ENCODE data around the gene PCK2.

The PCK2 gene

GRCh38 chr14:24060984-24061913, 32.9 kb upstream of the PCK2 start:
- no peak for DNase-seq (ENCODE audit: low read depth in 2 of 2)

DNA sequence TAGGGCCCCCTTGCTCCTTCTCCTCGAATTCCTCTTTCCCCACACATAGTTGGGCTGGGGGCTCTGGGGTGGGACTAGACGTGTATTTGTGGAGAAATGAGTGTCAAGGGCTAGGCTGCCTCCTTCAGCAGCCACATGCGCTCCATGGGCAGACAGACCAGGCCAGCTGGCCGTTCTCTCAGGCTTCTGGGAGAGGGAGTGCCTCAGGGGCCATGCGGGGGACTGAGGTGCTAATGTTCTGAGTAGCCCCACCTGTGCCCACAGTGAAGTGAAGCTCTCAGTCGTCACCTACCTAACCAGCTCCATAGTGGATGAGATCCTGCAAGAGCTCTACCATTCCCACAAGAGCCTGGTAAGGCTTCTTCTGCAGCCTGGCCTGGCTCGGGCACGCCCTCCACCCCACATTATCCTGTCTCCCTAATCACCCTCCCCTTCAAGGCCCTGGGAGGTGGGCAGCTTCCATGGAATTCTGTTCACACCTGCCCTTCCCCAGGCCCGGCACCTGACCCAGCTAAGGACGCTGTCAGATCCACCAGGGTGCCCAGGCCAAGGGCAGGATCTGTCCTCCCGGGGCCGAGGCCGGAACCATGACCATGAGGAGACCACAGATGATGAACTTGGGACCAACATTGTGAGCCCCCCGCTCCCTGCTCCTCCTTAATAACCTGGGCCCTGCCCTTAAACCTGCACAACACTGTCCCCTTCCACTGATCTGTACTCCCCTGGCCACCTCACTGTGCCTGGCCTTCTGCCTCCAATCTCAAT, 31.7 kb upstream of the PCK2 start:
- no peak for DNase-seq (ENCODE audit: low read depth in 2 of 2)

DNA sequence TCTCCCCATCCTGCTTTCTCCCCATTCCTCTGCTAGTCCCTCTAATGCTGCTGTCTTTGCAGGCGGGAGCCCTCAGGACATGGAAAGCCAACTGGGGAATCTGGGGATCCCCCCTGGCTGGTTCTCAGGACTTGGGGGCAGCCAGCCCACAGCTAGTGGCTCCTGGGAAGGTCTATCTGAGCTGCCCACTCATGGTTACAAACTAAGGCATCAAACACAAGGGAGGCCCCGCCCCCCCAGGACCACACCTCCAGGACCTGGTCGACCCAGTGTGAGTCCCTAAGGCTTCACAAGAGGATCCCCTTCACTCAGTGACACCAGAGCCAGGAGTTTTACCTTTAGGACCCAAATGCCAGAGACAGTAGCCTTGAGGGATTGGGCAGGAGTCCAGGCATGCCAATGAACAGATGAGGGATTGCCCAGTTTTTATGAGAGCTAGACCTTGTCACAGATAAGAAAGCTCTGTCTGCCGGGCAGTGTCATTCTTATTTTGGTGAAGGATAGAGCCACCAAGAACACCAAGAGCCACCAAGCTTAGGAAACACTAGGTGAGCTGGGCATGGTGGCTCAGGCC, 30.8 kb upstream of the PCK2 start:
- no peak for DNase-seq (ENCODE audit: low read depth in 2 of 2)

GRCh38 chr14:24064091-24064795, 29.9 kb upstream of the PCK2 start:
- DNase-seq (ENCODE audit: low read depth in 2 of 2), result no peak

- DNase-seq (ENCODE audit: low read depth in 2 of 2), result no peak
Observed at GRCh38 chr14:24064856-24065255, 29.3 kb upstream of the PCK2 start.

GRCh38 chr14:24065408-24065807, 28.7 kb upstream of the PCK2 start:
- DNase-seq (ENCODE audit: low read depth in 2 of 2), result no peak

- DNase-seq (ENCODE audit: low read depth in 2 of 2), result no peak
Observed at GRCh38 chr14:24066496-24067132, 27.5 kb upstream of the PCK2 start.

DNA sequence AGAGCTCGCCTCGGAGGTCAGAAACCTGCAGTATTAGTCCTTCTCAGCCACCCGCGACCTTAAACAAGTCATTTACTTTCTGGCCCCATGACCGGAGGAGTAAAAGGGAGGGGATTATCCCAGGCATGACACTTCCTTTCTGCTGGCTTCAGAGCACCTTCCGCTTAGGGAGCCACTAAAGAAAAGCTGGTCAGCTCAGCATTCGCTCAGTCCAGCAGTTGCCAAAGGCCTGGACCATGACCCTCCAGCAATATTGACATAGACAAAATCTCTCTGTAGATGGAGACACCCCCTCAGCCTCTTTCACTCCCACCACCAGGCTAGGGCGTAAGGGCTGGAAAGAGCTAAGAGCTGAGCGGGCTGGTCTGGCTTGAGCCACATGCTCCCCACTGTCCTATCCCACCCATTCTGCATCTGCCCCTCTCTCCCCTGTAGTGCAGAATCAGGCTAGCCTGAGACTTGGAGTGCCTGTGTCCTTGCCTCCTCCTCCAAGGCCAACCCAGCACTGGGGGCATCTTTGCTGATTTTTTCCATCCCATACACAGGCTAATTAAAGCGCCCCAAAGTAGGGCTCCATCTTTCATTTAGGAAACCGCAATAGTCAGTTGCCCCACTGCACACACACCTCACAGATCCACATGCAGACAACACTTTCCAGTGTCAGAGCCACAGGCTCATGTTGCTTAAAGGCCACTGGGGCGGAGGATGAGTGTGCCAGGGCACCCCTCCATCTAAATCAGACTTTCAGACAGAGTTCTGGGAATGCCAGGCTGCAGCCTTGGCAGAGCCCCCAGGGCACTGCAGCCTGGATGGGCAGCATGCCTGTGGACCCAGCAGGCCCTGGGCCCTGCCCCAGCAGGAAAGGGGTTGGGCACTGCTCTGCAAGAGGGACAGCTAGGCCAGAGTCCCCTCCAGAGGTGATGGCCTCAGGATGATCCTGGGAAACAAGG, 26.7 kb upstream of the PCK2 start:
- DNase-seq (ENCODE audit: low read depth in 2 of 2), result no peak

- no peak for DNase-seq (ENCODE audit: low read depth in 2 of 2)
Observed at GRCh38 chr14:24068711-24069410, 25.2 kb upstream of the PCK2 start.

- no peak for DNase-seq (ENCODE audit: low read depth in 2 of 2)
Observed at GRCh38 chr14:24069411-24069735, 24.7 kb upstream of the PCK2 start.

DNA sequence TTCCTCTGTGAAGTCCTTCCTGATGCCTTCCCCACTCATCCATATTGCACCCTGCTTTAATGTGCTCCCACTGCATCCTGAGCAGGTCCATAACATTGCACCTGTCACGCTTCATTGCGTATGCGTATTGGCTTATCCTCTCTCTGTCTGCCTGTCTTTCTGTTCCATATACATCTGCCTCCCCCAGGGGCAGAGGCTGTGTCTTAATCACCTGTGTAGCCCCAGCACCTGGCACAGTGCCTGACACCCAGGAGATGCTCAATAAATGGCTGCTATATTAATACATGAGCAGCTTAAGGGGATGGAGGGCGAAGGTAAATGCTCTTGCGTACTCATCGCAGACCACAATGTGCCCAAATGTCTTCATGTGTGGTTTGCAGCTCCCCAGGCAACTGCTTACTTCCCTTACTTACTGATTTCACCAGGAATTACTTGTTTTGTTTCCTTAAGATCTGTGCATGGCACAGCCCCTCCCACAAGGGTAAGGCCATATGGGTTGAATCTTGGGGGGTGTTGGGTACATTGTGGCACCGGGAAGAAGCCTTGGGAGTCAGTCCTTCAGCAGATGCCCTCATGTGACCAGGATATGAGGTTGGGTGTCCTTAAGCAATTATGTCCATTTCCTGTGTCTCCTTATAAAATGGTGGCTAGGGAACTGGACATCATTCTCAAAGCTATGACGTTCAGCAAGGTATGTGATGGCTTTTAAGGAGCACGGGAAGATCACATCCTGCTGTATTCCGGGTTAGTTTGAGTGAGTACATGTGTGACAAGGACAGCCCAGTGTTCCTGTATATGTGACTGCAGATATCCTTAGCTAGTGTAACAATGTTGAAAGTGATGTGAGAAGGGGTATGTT, 23.6 kb upstream of the PCK2 start:
- no peak for DNase-seq (ENCODE audit: low read depth in 2 of 2)

GRCh38 chr14:24071144-24071697, 22.9 kb upstream of the PCK2 start, which contains the start of gene CPNE6:
CPNE6 (plus strand) TSS chr14:24071562; CDS start chr14:24072937, 1,375 bp downstream.
- DNase-seq (ENCODE audit: low read depth in 2 of 2), result peak in 1 of 2 donors; percentile 18

GRCh38 chr14:24071836-24072430, 22.2 kb upstream of the PCK2 start:
- DNase-seq (ENCODE audit: low read depth in 2 of 2), result no peak

GRCh38 chr14:24072436-24072835, 21.7 kb upstream of the PCK2 start:
- no peak for DNase-seq (ENCODE audit: low read depth in 2 of 2)

GRCh38 chr14:24072881-24073877, 20.9 kb upstream of the PCK2 start:
- no peak for DNase-seq (ENCODE audit: low read depth in 2 of 2)

DNA sequence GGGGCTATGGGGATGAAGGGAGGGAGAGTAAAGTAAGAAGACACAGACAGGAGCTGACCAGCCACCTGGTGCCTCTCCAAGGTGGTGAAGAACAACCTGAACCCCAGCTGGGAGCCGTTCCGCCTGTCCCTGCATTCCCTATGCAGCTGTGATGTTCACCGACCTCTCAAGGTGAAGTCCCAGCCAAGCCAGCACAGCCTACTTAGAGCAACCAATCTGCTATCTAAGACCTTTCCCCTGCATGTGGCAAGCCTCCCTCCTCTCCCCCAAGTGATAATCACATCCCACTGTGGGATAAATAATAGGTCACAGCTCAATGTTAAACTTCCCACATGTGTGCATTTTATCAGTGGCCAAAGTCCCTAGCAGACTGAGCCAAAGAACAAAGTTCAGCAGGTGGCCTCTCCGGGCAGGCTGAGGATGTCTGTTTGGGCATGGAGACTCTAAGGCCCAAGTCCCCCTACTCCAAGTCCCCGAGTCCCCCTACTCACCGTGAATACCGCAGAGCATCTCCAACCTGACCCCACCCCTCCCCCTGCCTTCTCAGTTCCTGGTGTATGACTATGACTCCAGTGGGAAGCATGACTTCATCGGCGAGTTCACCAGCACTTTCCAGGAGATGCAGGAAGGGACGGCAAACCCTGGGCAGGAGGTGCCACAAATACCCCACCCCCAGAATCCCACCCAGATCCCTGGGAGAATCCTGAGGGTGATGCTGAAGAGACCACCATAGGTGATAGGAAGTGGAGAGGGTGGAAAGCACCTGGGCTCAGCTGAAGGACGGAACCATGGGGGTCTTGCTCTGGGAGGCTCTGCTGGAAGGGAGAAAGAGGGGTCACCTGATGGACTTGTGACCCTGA, 19.3 kb upstream of the PCK2 start:
- no peak for DNase-seq (ENCODE audit: low read depth in 2 of 2)
